Activated naive CD8-positive, alpha-beta T cell treated with anti-CD3 and anti-CD28 coated beads, Interleukin-2, amount 50 U/mL, for 16 hours (primary cell): ENCODE data around the gene CTNNA3.

Experiments used
- DNase-seq: peaks from one replicate; pipeline ENCODE4 v3.0.0-alpha.2; 2020; ENCODE audit warnings: low read depth, low spot score

CTNNA3 gene

GRCh38 chr10:67665491-67665890, 30.5 kb downstream of the CTNNA3 start:
- DNase-seq = no peak

GRCh38 chr10:67664942-67665341, 31.1 kb downstream of the CTNNA3 start:
- DNase-seq = no peak

- DNase-seq = no peak
These were observed 32.4 kb downstream of the CTNNA3 start for GRCh38 chr10:67663449-67664087.

- DNase-seq = no peak
These were observed 33.6 kb downstream of the CTNNA3 start for GRCh38 chr10:67662415-67662814.

- DNase-seq = no peak
These were observed 36.5 kb downstream of the CTNNA3 start for GRCh38 chr10:67659497-67659896.

- no peak for DNase-seq
These were observed 38.2 kb downstream of the CTNNA3 start for GRCh38 chr10:67657775-67658174.

- DNase-seq = no peak
These were observed 45.4 kb downstream of the CTNNA3 start for GRCh38 chr10:67650558-67650957.

GRCh38 chr10:67648613-67649229, 47.3 kb downstream of the CTNNA3 start:
- DNase-seq = no peak

- no peak for DNase-seq
These were observed 65.1 kb downstream of the CTNNA3 start for GRCh38 chr10:67630904-67631303.

GRCh38 chr10:67629461-67629971, 66.5 kb downstream of the CTNNA3 start:
- no peak for DNase-seq

GRCh38 chr10:67622984-67623383, 73.0 kb downstream of the CTNNA3 start:
- DNase-seq = no peak

- no peak for DNase-seq
These were observed 73.5 kb downstream of the CTNNA3 start for GRCh38 chr10:67622511-67622910.

GRCh38 chr10:67621834-67622233, 74.2 kb downstream of the CTNNA3 start:
- no peak for DNase-seq

- no peak for DNase-seq
These were observed 77.9 kb downstream of the CTNNA3 start for GRCh38 chr10:67618116-67618515.

GRCh38 chr10:67612577-67613537, 83.1 kb downstream of the CTNNA3 start:
- no peak for DNase-seq

GRCh38 chr10:67612176-67612575, 83.8 kb downstream of the CTNNA3 start:
- DNase-seq = no peak

GRCh38 chr10:67609996-67610793, 85.8 kb downstream of the CTNNA3 start:
- DNase-seq = no peak

GRCh38 chr10:67608001-67608400, 88.0 kb downstream of the CTNNA3 start:
- no peak for DNase-seq

GRCh38 chr10:67607472-67607871, 88.5 kb downstream of the CTNNA3 start:
- DNase-seq = no peak

GRCh38 chr10:67606572-67606971, 89.4 kb downstream of the CTNNA3 start:
- no peak for DNase-seq

GRCh38 chr10:67603701-67604100, 92.3 kb downstream of the CTNNA3 start:
- no peak for DNase-seq
